GM23248 (cell line): ENCODE data around the gene CTDP1. TPM values are rescaled to one million over a fixed set of nuclear protein-coding genes. Genes with fewer than 3 reads are reported as not detected.

Experiments used
- DNase-seq: peaks from one replicate; pipeline ENCODE4 v3.0.0-alpha.2; 2015
- H2AFZ ChIP-seq: fragments of 200-600 bp; sonication (generic); 2 replicates; pipeline ENCODE4 v1.6.1; 2016; ENCODE audit warnings: antibody characterized with exemption
- H3F3A ChIP-seq: fragments of 200-600 bp; sonication (generic); 2 replicates; pipeline ENCODE4 v1.6.1; 2016; ENCODE audit warnings: mild to moderate bottlenecking, antibody characterized with exemption, mixed run types; ENCODE audit not compliant: insufficient read depth
- H3K27ac ChIP-seq: fragments of 200-600 bp; sonication (generic); 2 replicates; pipeline ENCODE4 v1.5.1; 2016; ENCODE audit warnings: mild to moderate bottlenecking
- H3K27me3 ChIP-seq: fragments of 200-600 bp; sonication (generic); replicated peaks from 2 replicates; pipeline ENCODE4 v1.6.1; 2016; ENCODE audit warnings: mild to moderate bottlenecking; ENCODE audit not compliant: insufficient read depth
- H3K36me3 ChIP-seq: fragments of 200-600 bp; sonication (generic); 2 replicates; pipeline ENCODE4 v1.6.1; 2016; ENCODE audit warnings: low read depth, mild to moderate bottlenecking
- H3K4me1 ChIP-seq: fragments of 200-600 bp; sonication (generic); 2 replicates; pipeline ENCODE4 v1.6.1; 2016; ENCODE audit warnings: mild to moderate bottlenecking; ENCODE audit not compliant: insufficient read depth
- H3K4me2 ChIP-seq: fragments of 200-600 bp; sonication (generic); one replicate; pipeline ENCODE4 v1.6.1; 2016; ENCODE audit warnings: mild to moderate bottlenecking; ENCODE audit not compliant: unreplicated experiment
- H3K4me3 ChIP-seq: fragments of 200-600 bp; sonication (generic); 2 replicates; pipeline ENCODE4 v1.5.1; 2016; ENCODE audit warnings: mild to moderate bottlenecking
- H3K79me2 ChIP-seq: fragments of 200-600 bp; sonication (generic); 2 replicates; pipeline ENCODE4 v1.6.1; 2016; ENCODE audit warnings: mild to moderate bottlenecking; ENCODE audit not compliant: insufficient read depth
- H3K9ac ChIP-seq: fragments of 200-600 bp; sonication (generic); 2 replicates; pipeline ENCODE4 v1.6.1; 2016; ENCODE audit warnings: mild to moderate bottlenecking
- H3K9me2 ChIP-seq: fragments of 200-600 bp; sonication (generic); 2 replicates; pipeline ENCODE4 v1.6.1; 2016; ENCODE audit warnings: mixed run types, mild to moderate bottlenecking, moderate library complexity; ENCODE audit not compliant: insufficient read depth
- H3K9me3 ChIP-seq: fragments of 200-600 bp; sonication (generic); one replicate; pipeline ENCODE4 v1.6.1; 2017; ENCODE audit warnings: low read depth
- H4K20me1 ChIP-seq: fragments of 200-600 bp; sonication (generic); 2 replicates; pipeline ENCODE4 v1.6.0; 2016; ENCODE audit not compliant: insufficient read depth
- EZH2 ChIP-seq: fragments of 200-600 bp; sonication (generic); IDR thresholded peaks from 2 replicates; pipeline ENCODE4 v1.6.1; 2018; ENCODE audit warnings: antibody characterized with exemption, mild to moderate bottlenecking; ENCODE audit not compliant: insufficient read depth, poor library complexity, severe bottlenecking
- EZH2phosphoT487 ChIP-seq: fragments of 200-600 bp; sonication (generic); IDR thresholded peaks from 2 replicates; pipeline ENCODE4 v1.6.1; 2018; ENCODE audit warnings: antibody characterized with exemption, moderate library complexity, mild to moderate bottlenecking, low read depth; ENCODE audit not compliant: insufficient read depth
- WGBS, 2 experiments: methylation state at CpG; one replicate each; pipeline ENCODE4 v1.1.6; 2015 to 2017; ENCODE audit warnings: low lambda C conversion rate in 2 of 2, low coverage in 1 of 2; ENCODE audit errors: missing lambda C conversion rate in 2 of 2; 5-methylcytosine and 5-hydroxymethylcytosine counted together
- in situ Hi-C: fragments of 300-500 bp; cut with MboI; formaldehyde crosslinking; loops from 2 replicates; pipeline ENCODE4 v1.15.0; 2020
- polyA plus RNA-seq: library from polyadenylated mRNA; unstranded; fragments of >200 nt; fragmentation: Nextera tagmentation; extraction: Ambion mirVana; gene quantifications from 2 replicates; pipeline ENCODE4 v1.2.1, GENCODE V29; 2016
- total RNA-seq: library from RNA; depleted of rRNA; stranded (reverse); fragments of >200 nt; shearing (Covaris generic); gene quantifications from 2 replicates; pipeline ENCODE4 v1.2.3, GENCODE V29; 2014

CTDP1 gene
- total and polyA plus RNA-seq, 2 experiments from 2014 or later, result 6.7 to 26.0 TPM

- no peak overlapping the region for H3K9ac ChIP-seq
- no peak overlapping the region for H2AFZ ChIP-seq
- H3K27me3 ChIP-seq, result no peaks in the 10 kb centered on the region
- H3K79me2 ChIP-seq, result no peaks in the 10 kb centered on the region
- no peaks in the 10 kb centered on the region for H3K9me2 ChIP-seq
- H3K9me3 ChIP-seq, result peaks cover 3% of the 10 kb centered on the region
- H4K20me1 ChIP-seq, result no peaks in the 10 kb centered on the region
- TF ChIP-seq EZH2phosphoT487 (no peak), EZH2 (no peak)
- H3K4me2 ChIP-seq, result no peak overlapping the region
- no peaks in the 10 kb centered on the region for H3K4me1 ChIP-seq
- no peaks in the 10 kb centered on the region for H3F3A ChIP-seq
- H3K4me3 ChIP-seq, result no peak overlapping the region
- no peaks in the 10 kb centered on the region; the same call in 1 of the 2 replicates for H3K36me3 ChIP-seq
- 96 to 97% methylated on average over 31 to 35 of the region's 35 CpGs for WGBS, 2 experiments
- no peak for DNase-seq
- no peak overlapping the region for H3K27ac ChIP-seq
- in situ Hi-C loops, result no loop called here
These were observed 74.6 kb downstream of the CTDP1 start for GRCh38 chr18:79754022-79754761.

DNA sequence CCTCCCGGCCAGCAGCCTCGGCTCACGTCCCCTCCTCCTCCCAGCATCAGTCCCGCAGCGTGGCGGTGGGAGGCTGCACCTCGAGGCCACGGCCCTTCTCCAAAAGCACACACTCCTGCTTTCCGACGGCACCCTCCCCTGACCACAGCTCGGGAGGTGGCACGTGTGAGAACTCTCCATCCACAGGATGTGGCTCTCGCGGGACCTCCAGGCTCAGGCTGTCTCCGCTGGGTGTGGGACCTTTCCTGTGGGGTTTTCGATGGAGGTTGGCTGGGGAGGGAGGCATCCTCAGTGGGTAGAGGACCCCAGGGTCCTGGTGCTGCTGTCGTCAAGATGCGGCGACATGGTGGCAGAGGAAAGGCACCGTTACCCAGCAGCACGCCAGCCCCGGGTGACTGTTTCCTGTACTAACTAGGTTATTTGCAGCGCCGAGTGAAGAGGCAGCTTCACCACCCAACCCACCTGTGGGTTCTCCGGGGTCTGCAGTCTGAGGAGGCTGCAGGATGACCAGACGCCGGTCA is 75.3 kb downstream of the CTDP1 start:
- no peak for DNase-seq

DNA sequence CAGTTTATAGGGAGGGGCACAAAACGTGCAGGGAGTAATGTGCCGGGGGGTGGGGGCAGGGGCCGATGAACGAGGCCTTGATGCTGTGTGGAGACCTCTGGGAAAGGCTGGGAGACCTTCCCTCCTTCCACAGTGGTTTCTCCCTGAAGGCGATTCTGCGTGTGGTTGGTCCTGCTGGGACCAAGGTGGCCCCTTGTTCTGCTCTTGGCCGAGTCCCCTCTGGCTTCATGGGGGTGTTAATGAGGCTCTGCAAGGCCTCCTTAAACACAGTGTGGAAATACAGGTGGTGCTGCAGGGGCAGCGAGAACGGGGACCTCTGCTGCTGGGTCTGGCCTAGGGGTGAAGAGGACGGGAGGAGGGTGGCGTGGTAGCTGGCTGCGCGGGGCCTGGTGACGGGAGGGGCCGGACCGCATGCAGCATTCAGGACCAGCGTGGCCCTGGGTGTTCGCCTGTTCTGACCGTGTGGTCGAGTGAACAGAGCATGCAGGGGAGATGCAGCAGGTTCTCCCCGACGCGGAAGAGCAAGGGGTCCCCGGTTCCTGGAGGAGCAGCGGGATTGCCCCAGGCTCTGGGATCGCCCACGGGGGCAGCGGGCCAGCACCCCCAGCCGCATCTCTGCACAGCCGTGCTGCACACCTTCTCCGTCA is 76.0 kb downstream of the CTDP1 start:
- Histone ChIP-seq H3K36me3 (no peaks in the 10 kb centered on the region; the same call in 1 of the 2 replicates), H3K9me3 (peaks cover 3% of the 10 kb centered on the region), H2AFZ (no peak overlapping the region), H3K27ac (no peak overlapping the region), H3K27me3 (no peaks in the 10 kb centered on the region), H3K79me2 (no peaks in the 10 kb centered on the region), H4K20me1 (no peaks in the 10 kb centered on the region), H3K4me1 (no peaks in the 10 kb centered on the region), H3K9me2 (no peaks in the 10 kb centered on the region), H3K4me2 (no peak overlapping the region), H3K4me3 (no peak overlapping the region), H3K9ac (no peak overlapping the region), H3F3A (no peaks in the 10 kb centered on the region)
- 94 to 96% methylated on average over 24 to 30 of the region's 31 CpGs for WGBS, 2 experiments
- DNase-seq, result no peak
- in situ Hi-C loops, result no loop called here
- TF ChIP-seq EZH2 (no peak), EZH2phosphoT487 (no peak)

More for the DNA sequence above, 75.3 kb downstream of the CTDP1 start:
- Histone ChIP-seq H3K9me3 (peaks cover 3% of the 10 kb centered on the region), H3K27me3 (no peaks in the 10 kb centered on the region), H3F3A (no peaks in the 10 kb centered on the region), H3K79me2 (no peaks in the 10 kb centered on the region), H3K4me2 (no peak overlapping the region), H3K4me3 (no peak overlapping the region), H3K27ac (no peak overlapping the region), H2AFZ (no peak overlapping the region), H4K20me1 (no peaks in the 10 kb centered on the region), H3K4me1 (no peaks in the 10 kb centered on the region), H3K9ac (no peak overlapping the region), H3K36me3 (no peaks in the 10 kb centered on the region; the same call in 1 of the 2 replicates), H3K9me2 (no peaks in the 10 kb centered on the region)
- in situ Hi-C loops, result no loop called here
- 97 to 99% methylated on average over 22 to 27 of the region's 27 CpGs for WGBS, 2 experiments
- no peak for TF ChIP-seq EZH2
- TF ChIP-seq EZH2phosphoT487, result no peak

GRCh38 chr18:79756143-79756500 is 76.5 kb downstream of the CTDP1 start:
- no peaks in the 10 kb centered on the region for H4K20me1 ChIP-seq
- WGBS, 2 experiments, result 92 to 95% methylated on average over 9 to 10 of the region's 10 CpGs
- H3K79me2 ChIP-seq, result no peaks in the 10 kb centered on the region
- no peaks in the 10 kb centered on the region for H3F3A ChIP-seq
- no peak for DNase-seq
- no peak overlapping the region for H2AFZ ChIP-seq
- H3K9me3 ChIP-seq, result peaks cover 3% of the 10 kb centered on the region
- H3K36me3 ChIP-seq, result no peaks in the 10 kb centered on the region; the same call in 1 of the 2 replicates
- no peak overlapping the region for H3K4me2 ChIP-seq
- in situ Hi-C loops, result no loop called here
- H3K9ac ChIP-seq, result no peak overlapping the region
- H3K27me3 ChIP-seq, result no peaks in the 10 kb centered on the region
- H3K4me3 ChIP-seq, result no peak overlapping the region
- H3K4me1 ChIP-seq, result no peaks in the 10 kb centered on the region
- no peak overlapping the region for H3K27ac ChIP-seq
- TF ChIP-seq EZH2phosphoT487, result no peak
- no peak for TF ChIP-seq EZH2
- no peaks in the 10 kb centered on the region for H3K9me2 ChIP-seq
